HG02852 (cell line): ENCODE data around the gene UIMC1.
"Not testable (repeated sequence)": the region's sequence is repeated elsewhere in the genome, so short reads cannot be mapped to it uniquely, and the experiment has no call there.

Experiments used
- ATAC-seq: cut with Tn5 transposase; IDR thresholded peaks from one replicate; pipeline ENCODE4 v1.9.1; 2021; ENCODE audit warnings: mild to moderate bottlenecking, moderate library complexity; ENCODE audit not compliant: unreplicated experiment

Gene UIMC1

DNA sequence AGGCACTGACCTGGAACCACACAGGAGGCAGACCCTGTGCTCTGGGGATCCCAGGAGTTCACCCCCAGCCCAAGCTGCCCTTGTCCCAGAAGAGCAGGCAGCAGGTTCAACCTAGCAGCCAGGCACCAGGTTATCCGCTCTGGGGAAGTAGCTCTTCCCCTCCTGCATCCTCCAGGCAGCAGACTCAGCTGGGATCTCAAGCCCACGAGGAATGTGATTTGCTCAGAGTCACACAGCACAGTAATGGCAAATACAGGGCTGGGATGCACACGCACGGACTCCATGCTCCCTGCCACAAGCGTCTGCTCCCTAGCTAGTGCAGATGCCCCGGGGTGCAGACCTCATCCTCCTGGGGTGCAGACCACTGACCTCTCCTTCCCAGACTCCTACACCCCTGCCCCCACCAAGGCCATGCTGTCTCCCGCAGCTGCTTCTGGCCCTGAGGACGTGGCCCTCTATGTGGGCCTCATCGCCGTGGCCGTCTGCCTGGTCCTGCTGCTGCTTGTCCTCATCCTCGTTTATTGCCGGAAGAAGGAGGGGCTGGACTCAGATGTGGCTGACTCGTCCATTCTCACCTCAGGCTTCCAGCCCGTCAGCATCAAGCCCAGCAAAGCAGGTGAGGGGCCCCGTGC is 132.9 kb downstream of the UIMC1 start:
- ATAC-seq, result no peak

DNA sequence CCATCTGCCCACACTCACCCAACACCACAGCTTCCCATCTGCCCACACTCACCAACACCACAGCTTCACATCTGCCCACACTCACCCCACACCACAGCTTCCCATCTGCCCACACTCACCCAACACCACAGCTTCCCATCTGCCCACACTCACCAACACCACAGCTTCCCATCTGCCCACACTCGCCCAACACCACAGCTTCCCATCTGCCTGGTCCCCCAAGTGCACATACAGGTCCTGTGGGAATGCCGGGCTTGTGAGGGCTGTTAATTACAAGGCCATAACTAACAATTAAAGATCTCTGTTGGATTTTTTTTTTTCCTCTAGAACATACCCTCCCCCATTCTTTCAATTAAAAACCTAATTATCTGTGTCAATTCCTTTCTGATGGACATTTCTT is 133.6 kb downstream of the UIMC1 start:
- not testable (repeated sequence) for ATAC-seq

DNA sequence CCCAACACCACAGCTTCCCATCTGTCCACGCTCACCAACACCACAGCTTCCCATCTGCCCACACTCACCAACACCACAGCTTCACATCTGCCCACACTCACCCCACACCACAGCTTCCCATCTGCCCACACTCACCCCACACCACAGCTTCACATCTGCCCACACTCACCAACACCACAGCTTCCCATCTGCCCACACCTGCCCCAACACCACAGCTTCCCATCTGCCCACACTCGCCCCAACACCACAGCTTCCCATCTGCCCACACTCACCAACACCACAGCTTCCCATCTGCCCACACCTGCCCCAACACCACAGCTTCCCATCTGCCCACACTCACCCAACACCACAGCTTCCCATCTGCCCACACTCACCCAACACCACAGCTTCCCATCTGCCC is 134.0 kb downstream of the UIMC1 start:
- ATAC-seq, result not testable (repeated sequence)

DNA sequence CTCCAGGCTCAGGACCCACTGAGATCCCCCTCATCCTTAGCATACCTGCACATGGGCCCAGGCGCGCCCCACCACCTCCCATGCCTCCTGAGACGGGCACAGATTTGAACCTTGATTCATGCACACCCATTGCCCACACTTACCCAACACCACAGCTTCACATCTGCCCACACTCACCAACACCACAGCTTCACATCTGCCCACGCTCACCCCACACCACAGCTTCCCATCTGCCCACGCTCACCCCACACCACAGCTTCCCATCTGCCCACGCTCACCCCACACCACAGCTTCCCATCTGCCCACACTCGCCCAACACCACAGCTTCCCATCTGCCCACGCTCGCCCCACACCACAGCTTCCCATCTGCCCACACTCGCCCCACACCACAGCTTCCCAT is 135.9 kb downstream of the UIMC1 start:
- ATAC-seq, result not testable (repeated sequence)

DNA sequence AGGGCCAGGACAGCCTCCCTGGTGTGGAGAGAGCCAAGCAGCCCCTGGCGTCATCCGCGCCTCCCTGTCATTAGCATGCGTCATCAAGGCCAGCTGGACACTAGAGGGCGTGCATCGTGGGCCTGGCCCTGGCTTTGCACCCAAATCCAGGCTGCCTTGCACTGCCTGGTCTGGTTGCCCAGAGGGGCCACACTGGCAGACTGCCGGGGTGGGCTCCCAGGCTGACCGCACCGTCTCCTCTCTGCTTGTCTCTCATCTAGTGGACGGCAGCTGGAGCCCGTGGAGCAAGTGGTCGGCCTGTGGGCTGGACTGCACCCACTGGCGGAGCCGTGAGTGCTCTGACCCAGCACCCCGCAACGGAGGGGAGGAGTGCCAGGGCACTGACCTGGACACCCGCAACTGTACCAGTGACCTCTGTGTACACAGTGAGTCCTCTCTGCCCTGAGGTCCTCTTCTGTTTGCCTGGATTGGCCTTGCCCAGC is 136.4 kb downstream of the UIMC1 start:
- ATAC-seq, result no peak

DNA sequence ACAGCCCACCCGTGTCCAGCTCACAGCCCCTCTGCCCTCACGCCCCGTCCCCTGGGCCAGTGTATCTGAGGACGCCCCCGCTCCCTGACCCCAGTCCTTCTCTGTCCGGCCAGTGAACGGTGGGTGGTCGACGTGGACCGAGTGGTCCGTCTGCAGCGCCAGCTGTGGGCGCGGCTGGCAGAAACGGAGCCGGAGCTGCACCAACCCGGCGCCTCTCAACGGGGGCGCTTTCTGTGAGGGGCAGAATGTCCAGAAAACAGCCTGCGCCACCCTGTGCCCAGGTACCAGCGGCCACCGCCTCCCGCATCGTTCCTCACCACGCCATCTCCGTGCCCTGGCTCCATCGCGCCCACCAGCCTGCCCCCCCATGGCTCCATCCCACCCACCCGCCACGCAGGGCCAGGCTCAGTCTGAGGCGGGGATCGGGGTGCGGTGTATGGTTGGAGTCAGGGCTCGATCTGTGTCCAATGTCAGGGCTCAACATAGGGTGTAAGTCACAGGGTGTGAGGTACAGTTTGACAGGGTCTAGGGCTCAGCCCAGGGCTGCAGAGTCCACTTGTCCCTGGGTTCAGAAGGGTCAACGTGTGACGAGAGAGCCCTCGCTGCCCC is 137.0 kb downstream of the UIMC1 start:
- no peak for ATAC-seq

DNA sequence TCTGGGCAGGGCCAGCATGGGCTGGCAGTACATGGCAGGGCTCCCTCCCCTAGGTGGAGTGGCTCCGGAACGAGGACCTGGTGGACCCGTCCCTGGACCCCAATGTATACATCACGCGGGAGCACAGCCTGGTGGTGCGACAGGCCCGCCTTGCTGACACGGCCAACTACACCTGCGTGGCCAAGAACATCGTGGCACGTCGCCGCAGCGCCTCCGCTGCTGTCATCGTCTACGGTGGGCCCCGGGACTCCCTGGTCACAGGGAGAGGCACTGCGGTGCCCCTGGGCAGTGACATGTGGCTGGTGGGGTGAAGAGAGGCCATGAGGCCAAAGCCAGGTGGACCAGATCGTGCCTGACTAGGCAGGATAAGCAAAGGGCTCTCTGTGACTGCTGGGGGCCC is 137.8 kb downstream of the UIMC1 start:
- ATAC-seq, result no peak

DNA sequence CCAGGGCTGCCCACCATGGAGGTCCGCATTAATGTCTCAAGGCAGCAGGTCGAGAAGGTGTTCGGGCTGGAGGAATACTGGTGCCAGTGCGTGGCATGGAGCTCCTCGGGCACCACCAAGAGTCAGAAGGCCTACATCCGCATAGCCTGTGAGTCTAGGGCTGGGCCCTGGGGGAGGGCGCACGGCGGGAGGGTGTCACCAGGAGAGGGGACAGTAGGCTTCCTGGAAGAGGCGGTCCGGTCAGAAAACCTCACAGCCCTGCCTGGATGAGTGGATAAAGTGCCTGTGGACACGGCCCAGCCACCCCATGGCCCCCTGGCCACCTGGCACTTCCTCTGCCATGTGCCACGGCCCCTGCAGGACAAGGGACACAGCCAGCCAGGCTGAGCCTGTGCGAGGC is 138.5 kb downstream of the UIMC1 start:
- no peak for ATAC-seq

DNA sequence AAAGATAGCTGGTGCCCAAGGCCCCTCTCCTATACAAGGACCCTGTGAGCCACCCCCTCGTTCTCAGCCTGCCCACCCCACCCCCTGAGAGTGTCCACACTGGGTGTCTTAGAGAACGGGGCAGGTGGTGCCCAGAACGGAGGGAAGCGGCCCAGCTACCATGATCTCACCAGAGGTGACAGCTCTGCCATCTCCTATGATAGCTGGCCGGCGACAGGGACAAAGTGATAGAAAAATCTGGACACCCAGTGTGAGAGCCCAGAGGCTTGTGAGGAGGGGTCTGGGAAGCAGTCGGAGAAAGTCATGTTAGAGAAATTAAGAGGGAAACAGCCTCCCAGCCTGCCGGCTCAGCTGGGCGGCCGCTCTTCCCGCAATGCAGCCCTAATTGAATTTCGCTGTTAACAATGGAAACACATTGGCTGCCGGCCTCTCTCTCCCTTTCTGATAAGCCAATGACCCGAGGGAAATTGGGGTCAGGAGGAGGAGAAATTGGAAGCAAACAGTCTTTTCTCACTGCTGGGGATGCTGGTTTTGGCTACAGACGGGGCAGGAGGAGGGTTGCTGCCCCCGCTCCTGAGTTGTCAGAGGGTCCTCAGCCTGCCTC is 139.8 kb downstream of the UIMC1 start:
- no peak for ATAC-seq

DNA sequence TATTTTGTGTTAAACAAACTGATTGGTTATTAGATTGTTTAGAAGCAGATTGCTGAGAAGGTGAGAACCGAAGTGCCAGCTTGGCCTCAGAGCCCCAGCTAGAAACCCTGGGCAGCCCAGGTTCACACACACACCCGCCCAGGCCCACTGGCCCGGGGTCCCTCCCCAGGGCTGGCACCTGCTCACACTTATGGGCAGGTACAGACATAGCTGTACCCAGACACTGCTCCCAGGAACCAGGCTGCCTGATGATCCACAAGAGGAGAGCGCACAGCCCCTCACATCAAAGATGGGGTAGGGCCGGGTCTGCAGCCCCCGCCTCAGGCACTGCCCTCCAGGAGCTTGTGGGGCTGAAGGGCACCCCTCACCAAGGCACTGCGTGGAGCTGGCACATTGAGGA is 140.6 kb downstream of the UIMC1 start:
- no peak for ATAC-seq

DNA sequence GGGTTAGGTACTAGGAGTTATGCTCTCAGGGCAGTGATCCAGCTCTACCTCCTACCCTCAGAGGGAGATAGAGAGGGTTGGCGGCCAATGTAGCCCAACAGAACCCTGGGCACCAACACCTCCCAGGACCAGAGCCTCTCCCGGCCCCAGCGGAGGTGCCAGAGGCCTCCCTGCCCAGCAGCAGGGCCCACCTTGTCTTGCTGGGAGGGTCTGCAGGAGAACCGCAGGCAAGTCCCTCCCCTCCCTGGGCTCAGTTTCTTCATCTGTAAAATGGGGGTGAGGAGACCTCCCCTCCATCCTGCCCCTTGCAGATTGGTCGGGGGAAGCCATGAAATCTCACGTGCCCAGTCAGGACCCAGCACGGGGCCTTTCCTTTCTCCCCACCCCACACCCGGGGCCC is 141.8 kb downstream of the UIMC1 start:
- ATAC-seq, result no peak

DNA sequence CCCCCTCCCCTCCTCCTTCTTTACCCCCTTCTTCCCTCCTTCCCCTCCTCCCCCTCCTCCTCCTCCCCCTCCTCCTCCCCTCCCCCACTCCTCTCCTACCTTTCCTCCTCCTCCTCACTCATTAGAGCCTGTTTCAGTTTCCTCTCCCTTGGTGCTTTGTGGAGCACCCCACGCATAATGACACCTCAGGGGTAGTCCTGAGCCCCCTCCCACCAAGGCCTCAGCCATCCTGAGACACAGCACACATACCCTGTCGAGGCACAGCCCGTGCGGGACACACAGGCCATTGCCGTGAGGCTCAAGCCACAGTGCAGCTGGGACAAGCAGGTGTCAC is 142.8 kb downstream of the UIMC1 start:
- ATAC-seq, result no peak

DNA sequence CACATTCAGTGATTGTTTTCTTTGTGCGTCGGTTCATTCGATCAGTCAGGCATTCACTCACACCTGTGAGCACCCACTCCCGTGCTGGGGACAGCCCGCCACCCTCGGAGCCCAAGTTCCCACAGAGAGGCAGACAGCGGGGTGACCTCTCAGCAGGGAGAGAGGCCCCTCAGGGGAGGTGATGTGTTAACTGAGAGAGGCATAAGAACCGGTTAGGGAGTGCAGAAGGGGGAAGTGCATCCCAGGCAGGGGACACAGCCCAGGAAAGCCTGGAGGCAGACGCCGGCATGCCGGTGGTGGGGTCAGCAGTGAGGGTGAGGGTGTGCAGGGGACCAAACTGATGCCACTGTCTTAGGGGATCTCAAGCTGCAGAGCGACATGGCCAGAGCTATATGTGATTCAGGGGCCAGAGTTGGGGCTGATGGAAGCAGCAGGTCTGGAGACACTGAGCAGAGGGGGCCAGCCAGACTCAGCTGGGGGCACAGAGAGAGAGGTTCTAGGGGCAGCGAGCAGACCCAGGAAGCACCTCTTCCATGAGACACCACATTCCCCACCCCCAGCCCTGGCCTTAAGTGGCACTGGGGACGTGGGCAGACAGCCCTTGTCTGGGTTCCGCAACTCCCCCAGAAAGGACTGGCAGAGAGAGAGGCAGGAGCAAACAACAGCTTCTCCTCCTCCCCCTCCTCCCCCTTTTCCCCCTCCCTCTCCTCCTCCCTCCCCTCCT is 143.4 kb downstream of the UIMC1 start:
- ATAC-seq, result no peak

DNA sequence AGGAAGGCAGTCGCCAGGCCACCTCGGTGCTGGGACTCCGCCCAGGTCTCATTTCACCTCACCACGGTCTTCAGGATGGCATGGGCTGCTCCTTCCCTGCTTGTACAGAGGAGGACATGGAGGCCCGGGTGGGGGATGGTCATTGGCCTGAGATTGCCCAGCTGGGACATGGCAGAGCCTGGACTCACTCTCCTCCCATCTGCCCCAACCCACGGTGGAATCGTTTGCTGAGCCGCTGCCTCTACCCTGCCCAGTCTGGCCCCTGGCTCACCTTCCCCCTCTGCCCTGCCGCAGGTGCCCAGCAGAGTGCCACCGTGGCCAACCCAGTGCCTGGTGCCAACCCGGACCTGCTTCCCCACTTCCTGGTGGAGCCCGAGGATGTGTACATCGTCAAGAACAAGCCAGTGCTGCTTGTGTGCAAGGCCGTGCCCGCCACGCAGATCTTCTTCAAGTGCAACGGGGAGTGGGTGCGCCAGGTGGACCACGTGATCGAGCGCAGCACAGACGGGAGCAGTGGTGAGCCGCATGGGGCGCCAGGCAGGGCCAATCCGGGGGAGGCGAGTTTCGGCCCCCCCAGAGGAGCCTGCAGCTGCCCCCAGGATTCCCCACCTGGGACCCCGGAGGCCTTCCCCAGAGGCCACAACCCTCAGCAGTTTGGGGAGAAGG is 144.1 kb downstream of the UIMC1 start:
- no peak for ATAC-seq

DNA sequence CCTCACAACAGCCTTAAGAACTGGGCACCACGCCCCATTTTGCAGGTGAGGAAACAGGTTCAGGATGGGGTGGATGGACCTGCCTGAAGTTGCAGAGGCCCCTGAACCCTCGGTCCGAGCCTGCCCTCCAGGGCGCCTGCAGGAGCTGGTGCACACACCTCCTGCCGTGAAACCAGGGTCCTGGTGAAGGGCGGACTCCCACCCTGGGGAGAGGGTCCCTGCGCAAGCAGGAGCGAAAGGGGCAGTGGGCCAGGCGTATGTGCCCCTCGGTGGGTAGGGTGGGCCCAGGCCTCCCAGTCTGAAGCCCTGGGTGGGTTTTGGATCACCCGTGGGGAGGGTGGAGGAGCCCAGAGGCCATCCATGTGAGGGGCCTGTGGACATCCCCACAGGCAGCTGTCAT is 145.3 kb downstream of the UIMC1 start:
- ATAC-seq, result no peak

DNA sequence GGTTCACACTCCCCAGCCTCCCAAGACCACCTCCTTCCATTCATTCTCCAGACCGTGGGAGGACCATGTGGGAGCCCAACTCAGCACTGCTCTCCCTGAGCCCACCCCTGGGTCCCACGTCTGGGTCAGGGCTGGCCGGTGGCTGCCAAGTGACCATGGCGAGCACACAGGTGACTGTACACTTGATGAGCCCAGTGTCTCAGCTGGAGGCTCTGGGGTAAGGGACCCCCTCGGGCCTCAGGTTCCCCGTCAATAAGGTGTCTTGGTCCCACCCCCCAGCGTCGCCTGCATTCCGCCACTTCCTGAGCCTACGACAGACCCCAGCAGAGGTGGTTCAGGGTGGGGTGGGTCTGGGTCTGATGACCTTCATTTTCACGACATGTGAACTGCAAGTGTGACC is 146.2 kb downstream of the UIMC1 start:
- no peak for ATAC-seq

DNA sequence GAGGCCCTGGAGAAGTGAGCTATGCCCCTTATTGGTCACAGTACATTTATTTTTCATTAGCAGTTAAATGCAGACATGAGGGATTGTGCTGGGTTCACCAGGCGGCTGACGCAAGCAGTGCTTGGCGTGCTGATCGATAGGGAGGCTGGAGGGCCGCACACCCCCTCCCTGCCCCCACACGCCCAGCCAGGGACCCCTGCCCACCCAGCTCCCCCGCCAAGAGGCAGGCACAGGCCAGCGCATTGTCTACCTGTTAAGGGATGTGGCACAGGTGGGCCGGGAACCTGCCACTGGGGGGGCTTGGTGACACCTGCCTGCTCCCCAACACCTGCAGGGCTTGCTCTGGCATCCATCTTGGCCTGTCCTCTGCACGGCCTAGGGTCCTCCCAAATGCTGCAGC is 146.7 kb downstream of the UIMC1 start:
- no peak for ATAC-seq

DNA sequence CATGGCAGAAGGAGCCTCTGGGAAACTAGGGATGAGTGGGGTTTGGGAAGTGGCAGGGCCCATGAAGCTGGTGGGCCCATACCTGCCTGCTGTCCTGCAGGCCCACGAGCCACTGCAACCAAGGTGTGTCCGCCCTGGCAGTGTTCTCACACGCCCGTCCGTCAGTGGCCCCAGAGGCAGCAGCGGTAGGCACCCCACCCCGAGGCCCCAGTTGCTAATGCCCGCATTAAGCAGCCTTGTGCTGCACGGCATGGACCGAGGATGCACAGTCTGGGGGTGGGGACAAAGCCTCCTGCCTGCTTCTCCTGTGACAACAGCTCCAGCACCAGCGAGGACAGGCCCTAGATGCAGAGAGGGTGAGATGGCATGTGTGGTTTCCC is 148.7 kb downstream of the UIMC1 start:
- no peak for ATAC-seq

DNA sequence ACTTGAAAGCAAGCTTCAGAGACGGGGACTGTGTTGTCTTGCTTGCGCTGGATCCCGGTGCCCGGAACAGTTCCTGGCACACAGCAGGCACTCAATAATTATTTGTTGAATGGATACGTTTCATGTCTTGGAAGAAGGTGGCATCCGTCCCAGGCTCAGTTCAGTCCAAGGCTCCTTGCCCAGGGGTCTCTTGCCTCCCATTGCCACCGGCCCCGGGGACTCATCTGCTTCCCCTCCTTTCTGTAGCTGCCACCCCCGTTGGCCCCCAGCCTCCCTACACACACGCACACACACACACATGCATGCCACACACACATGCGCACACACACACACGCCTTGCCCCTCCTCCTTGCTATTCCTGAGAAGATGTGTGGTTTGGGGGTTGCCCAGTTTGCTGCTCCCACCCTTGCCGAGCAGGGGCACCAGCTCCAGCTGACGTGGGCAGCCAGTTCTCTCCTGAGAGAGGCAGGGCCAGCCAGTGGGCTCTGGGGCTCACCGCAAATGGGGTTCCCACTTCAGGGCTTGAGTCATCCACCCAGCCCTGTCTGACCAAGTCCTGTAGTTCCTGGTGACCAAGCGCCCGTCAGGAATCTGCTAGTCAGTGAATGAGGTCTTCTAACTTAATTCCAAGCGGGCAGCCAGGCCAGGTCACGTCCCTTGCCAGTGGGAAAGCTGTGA is 149.2 kb downstream of the UIMC1 start:
- ATAC-seq, result no peak

DNA sequence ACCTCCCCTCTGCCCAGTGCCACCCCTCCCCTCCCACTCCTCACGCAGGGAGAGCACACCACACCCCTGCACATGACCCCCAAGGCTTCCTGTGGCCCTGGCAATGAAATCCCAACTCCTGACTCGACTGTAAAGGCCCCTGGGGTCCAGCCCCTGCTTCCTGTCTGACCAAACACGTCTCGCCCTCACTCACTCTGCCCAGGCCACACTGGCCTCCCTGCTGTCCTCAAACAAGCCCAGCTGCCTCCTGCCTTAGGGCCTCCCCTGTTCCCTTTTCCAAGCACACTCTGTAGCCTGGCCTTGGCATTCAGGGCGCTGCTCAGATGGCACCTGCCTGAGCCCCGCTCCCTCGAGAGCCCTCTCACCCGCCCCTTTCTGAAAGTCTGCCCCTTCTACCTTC is 149.8 kb downstream of the UIMC1 start:
- no peak for ATAC-seq

DNA sequence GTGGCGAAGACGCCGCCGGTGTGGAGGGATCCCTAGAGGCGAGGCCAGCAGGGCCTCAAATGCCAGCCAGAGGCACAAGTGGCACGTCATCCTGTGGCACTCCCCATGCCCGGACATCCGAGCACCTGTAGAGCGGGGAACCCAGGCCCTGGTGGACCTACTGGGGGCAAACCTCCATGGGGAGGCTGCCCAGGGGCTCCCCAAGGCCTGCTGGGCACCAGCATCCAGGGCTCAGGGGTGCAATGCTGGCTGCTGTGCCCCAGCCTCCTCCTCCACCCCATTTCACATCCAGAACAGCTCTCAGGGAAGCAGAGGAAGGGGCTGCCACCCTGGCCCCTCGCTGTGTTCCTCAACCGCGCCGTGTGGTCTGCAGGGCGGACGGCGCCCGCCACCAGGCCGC is 151.0 kb downstream of the UIMC1 start:
- no peak for ATAC-seq
